GM12878 (cell line): ENCODE measurements around the gene LIN37. TPM values are rescaled to one million over a fixed set of nuclear protein-coding genes. Genes with fewer than 3 reads are reported as not detected.
A peak's percentile ranks its signal among the peaks of the same experiment; 100 is the strongest.

Experiments
- CEBPZ ChIP-seq: fragments of 150-350 bp; IDR thresholded peaks from 2 replicates; pipeline ENCODE4 v1.6.1; 2016; ENCODE audit warnings: low read depth, low read length
- CREM ChIP-seq: IDR thresholded peaks from 2 replicates; pipeline ENCODE4 v1.6.1; 2014; ENCODE audit warnings: antibody characterized with exemption, low read depth
- EED ChIP-seq: sonication (generic); IDR thresholded peaks from 2 replicates; pipeline ENCODE4 v1.6.1; 2016; ENCODE audit warnings: antibody characterized with exemption, low read depth
- GATAD2B ChIP-seq: fragments of 450-650 bp; conservative IDR thresholded peaks from 2 replicates; pipeline ENCODE4 v1.6.1; 2017; ENCODE audit warnings: low read depth, mild to moderate bottlenecking, moderate library complexity
- PBX3 ChIP-seq: IDR thresholded peaks from 2 replicates; pipeline ENCODE4 v1.6.1; 2011; ENCODE audit warnings: mild to moderate bottlenecking, low read depth, low read length, moderate library complexity; ENCODE audit not compliant: insufficient replicate concordance
- PKNOX1 ChIP-seq: fragments of 450-650 bp; IDR thresholded peaks from 2 replicates; pipeline ENCODE4 v1.6.1; 2016; ENCODE audit warnings: mild to moderate bottlenecking
- RAD51 ChIP-seq: fragments of 450-650 bp; IDR thresholded peaks from 2 replicates; pipeline ENCODE4 v1.6.1; 2016; ENCODE audit warnings: moderate library complexity, mild to moderate bottlenecking, inconsistent platforms
- ZBED1 ChIP-seq: IDR thresholded peaks from 2 replicates; pipeline ENCODE4 v1.6.1; 2016; ENCODE audit warnings: borderline replicate concordance
- ZBTB11 ChIP-seq: fragments of 450-650 bp; formaldehyde crosslinking; IDR thresholded peaks from 2 replicates; pipeline ENCODE4 v1.5.0; 2022; ENCODE audit warnings: mild to moderate bottlenecking, missing genetic modification characterization
- ZNF592 ChIP-seq: fragments of 450-650 bp; IDR thresholded peaks from 2 replicates; pipeline ENCODE4 v1.6.1; 2017; ENCODE audit warnings: mild to moderate bottlenecking, moderate library complexity
- polyA plus RNA-seq, 11 experiments: library from polyadenylated mRNA; depleted of rRNA in 4 of 11; unstranded in 6 of 11; stranded (reverse) in 5 of 11; fragments of >200 nt; fragmentation: Nextera tagmentation in 4 of 11; fragmentation: Illumina TruSeq in 1 of 11; extraction: Ambion mirVana in 4 of 11; extraction: Trizol in 1 of 11; gene quantifications; 1 replicate in 1 of 11; 2 replicates in 10 of 11; pipeline versions ENCODE4 v1.2.1 to v1.2.3, GENCODE V29; 2011 to 2016; ENCODE audit warnings: inconsistent platforms in 2 of 11, missing spikeins in 2 of 11, low read depth in 1 of 11
- total RNA-seq, 4 experiments: library from RNA; depleted of rRNA in 3 of 4; stranded (reverse); fragments of >200 nt in 3 of 4; fragmentation: Illumina TruSeq in 1 of 4; extraction: Trizol in 1 of 4; gene quantifications; 2 replicates each; pipeline versions ENCODE4 v1.2.1 to v1.2.3, GENCODE V29; 2013 to 2021

Gene LIN37
- total and polyA plus RNA-seq, 10 of the 15 experiments (the other 5 are each of a cell fraction or from before 2014, with no cell fraction given): 0.69 to 11.9 (median 7.6) TPM

- TF ChIP-seq CREM (peak; percentile 6; the same call in 1 of the 2 replicates), ZBED1 (no peak), RAD51 (no peak), ZBTB11 (no peak), PBX3 (no peak), GATAD2B (0 out of 2 replicates have a peak, but pooled peaks have one; percentile 60), ZNF592 (no peak), CEBPZ (no peak), EED (no peak), PKNOX1 (peak; percentile 76)
These were observed 27.1 kb downstream of the LIN37 start, which contains the start of gene ARHGAP33 (continued) for GRCh38 chr19:35775298-35776101.
